Measurements from ENCODE around the gene SORCS3. TPM values are rescaled to one million over a fixed set of nuclear protein-coding genes. Genes with fewer than 3 reads are reported as not detected.

The SORCS3 gene
- total and polyA plus RNA-seq, 9 of the 15 experiments (the other 6 are each of a cell fraction or from before 2014, with no cell fraction given), result not detected

GRCh38 chr10:105292236-105292635 lies 651.1 kb downstream of the SORCS3 start:
- DNase-seq (ENCODE audit: extremely low read depth in 1 of 4, low spot score in 3 of 4) (no peak), ATAC-seq (no peak), FAIRE-seq (no peak)
- Histone ChIP-seq H2AFZ (ENCODE audit: low read depth, low read length) (no peak overlapping the region), H3K27ac (ENCODE audit: extremely low read depth, low read depth, low read length) (no peak overlapping the region), H3K36me3 (ENCODE audit: control insufficient read depth, insufficient read depth, low read length) (no peaks in the 10 kb centered on the region), H3K4me2 (ENCODE audit: insufficient read depth, low read length) (no peak overlapping the region), H3K27me3 (ENCODE audit: control insufficient read depth in 2 of 2, insufficient read depth in 2 of 2, low read length in 2 of 2) (no peaks in the 10 kb centered on the region), H3K9me3 (replicated peaks; ENCODE audit: control insufficient read depth, insufficient read depth, low read depth, low read length) (no peaks in the 10 kb centered on the region), H3K4me3 (no peak overlapping the region), H3K9me1 (ENCODE audit: control insufficient read depth, insufficient read depth, low read length) (no peaks in the 10 kb centered on the region), H3K79me2 (ENCODE audit: control insufficient read depth, insufficient read depth, low read length) (no peaks in the 10 kb centered on the region), H4K20me1 (replicated peaks; ENCODE audit: control insufficient read depth, insufficient read depth, low read length) (no peaks in the 10 kb centered on the region), H3K9ac (ENCODE audit: insufficient read depth in 1 of 2, low read depth in 2 of 2, low read length in 2 of 2) (no peak overlapping the region), H3K4me1 (replicated peaks in 1 of 2; ENCODE audit: control insufficient read depth in 2 of 2, insufficient read depth in 2 of 2, low read length in 2 of 2) (no peaks in the 10 kb centered on the region)
- intact Hi-C loops (cut with micrococcal nuclease) (no loop called here), in situ Hi-C loops (cut with MboI) (no loop called here)
- ChIA-PET POLR2A (no interaction called here), CTCF (ENCODE audit: low intra/inter-chr PET ratio) (no interaction called here)
- BruUV-seq (replicated peaks), result no TSS peak
- WGBS (ENCODE audit: insufficient coverage, low coverage, missing lambda C conversion rate), result 0% methylated on average over 3 of the region's 3 CpGs
- TF ChIP-seq TBL1XR1 (IDR thresholded peaks at IDR 0.05; ENCODE audit: low read length in 2 of 2) (no peak), ZNF717 (CRISPR knock-in tag; IDR thresholded peaks at IDR 0.05) (no peak), TAF9B (IDR thresholded peaks at IDR 0.05; ENCODE audit: partially characterized antibody) (no peak), RUNX1 (IDR thresholded peaks at IDR 0.05; ENCODE audit: low read depth) (no peak), SP1 (CRISPR knock-in tag; IDR thresholded peaks at IDR 0.05) (no peak), PCBP1 (IDR thresholded peaks at IDR 0.05; ENCODE audit: low read depth, low read length, poor library complexity, severe bottlenecking) (no peak), THRB (CRISPR knock-in tag; conservative IDR thresholded peaks at IDR 0.05) (no peak), E4F1 (CRISPR knock-in tag; IDR thresholded peaks at IDR 0.05; ENCODE audit: borderline replicate concordance) (no peak), EP400 (IDR thresholded peaks at IDR 0.05) (no peak)

All from K562 (cell line).